Gastroesophageal sphincter (tissue), 4 donors: ENCODE data around the gene CAPZB. TPM values are rescaled to one million over a fixed set of nuclear protein-coding genes. Genes with fewer than 3 reads are reported as not detected.

Source experiments
- ATAC-seq: fragments of 150-250 bp; one replicate; pipeline ENCODE4 v1.9.1; 2016; ENCODE audit warnings: mild to moderate bottlenecking, moderate library complexity
- H3K27ac ChIP-seq, 4 donors: fragments of 200-600 bp; sonication (generic) in 3 of 4; 1 replicate in 3 of 4; 2 replicates in 1 of 4; pipeline ENCODE4 v1.5.1; 2016 to 2019
- H3K27me3 ChIP-seq: fragments of 200-600 bp; sonication (generic); one replicate; pipeline ENCODE4 v1.5.1; 2019
- H3K36me3 ChIP-seq, 2 donors: fragments of 200-600 bp; sonication (generic); one replicate each; pipeline ENCODE4 v1.5.1; 2019; ENCODE audit warnings: control low read depth in 1 of 2
- H3K4me1 ChIP-seq, 3 donors: fragments of 200-600 bp; sonication (generic); 1 replicate in 2 of 3; 2 replicates in 1 of 3; pipeline ENCODE4 v1.5.1; 2016 to 2019; ENCODE audit warnings: control low read depth in 2 of 3
- H3K4me3 ChIP-seq, 2 donors: fragments of 200-600 bp; sonication (generic); one replicate each; pipeline ENCODE4 v1.5.1; 2019; ENCODE audit warnings: mild to moderate bottlenecking in 1 of 2, moderate library complexity in 1 of 2
- H3K9me3 ChIP-seq, 3 donors: fragments of 200-600 bp; sonication (generic); one replicate each; pipeline ENCODE4 v1.5.1; 2017 to 2019; ENCODE audit warnings: control low read depth in 2 of 3
- CTCF ChIP-seq, 4 experiments: fragments of 200-600 bp in 2 of 4; fragments of 450-650 bp in 2 of 4; sonication (generic) in 1 of 4; IDR thresholded peaks; one replicate each; pipeline ENCODE4 v1.5.1; 2017 to 2019; ENCODE audit warnings: antibody characterized with exemption in 4 of 4, mild to moderate bottlenecking in 2 of 4, moderate library complexity in 2 of 4
- EP300 ChIP-seq: sonication (generic); formaldehyde crosslinking; IDR thresholded peaks from one replicate; pipeline ENCODE4 v1.6.1; 2017; ENCODE audit warnings: antibody characterized with exemption, mild to moderate bottlenecking
- POLR2A ChIP-seq, 2 donors: fragments of 450-650 bp; IDR thresholded peaks; one replicate each; pipeline ENCODE4 v1.6.1; 2017; ENCODE audit warnings: antibody characterized with exemption in 2 of 2, mild to moderate bottlenecking in 2 of 2, moderate library complexity in 1 of 2
- POLR2AphosphoS5 ChIP-seq: sonication (generic); formaldehyde crosslinking; IDR thresholded peaks from one replicate; pipeline ENCODE4 v1.6.1; 2017; ENCODE audit warnings: antibody characterized with exemption
- WGBS, 2 donors: methylation state at CpG; one replicate each; pipeline ENCODE4 v1.1.5; 2018; ENCODE audit warnings: low coverage in 1 of 2; 5-methylcytosine and 5-hydroxymethylcytosine counted together
- small RNA-seq, 4 donors: library from RNA; depleted of rRNA; stranded (forward); fragments of <200 nt; gene quantifications; one replicate each; pipeline ENCODE3, GENCODE V24; 2016
- total RNA-seq, 4 donors: library from RNA; depleted of rRNA; stranded (reverse); fragments of >200 nt; gene quantifications; one replicate each; pipeline ENCODE4 v1.1.0, GENCODE V29; 2016

Gene CAPZB
- total RNA-seq, 4 donors from 2014 or later = 160 to 288 (median 184) TPM

- WGBS, 2 donors = 54% methylated on average over 1 of the region's 2 CpGs; no CpG with 5 or more reads in 1 of the 2 donors
- no peak overlapping the region for H3K27ac ChIP-seq
- no peaks in the 10 kb centered on the region for H3K27me3 ChIP-seq
- ATAC-seq = no peak
- peaks cover 0 to 13% (median 4%) of the 10 kb centered on the region in 3 donors for H3K4me1 ChIP-seq
- H3K9me3 ChIP-seq = peaks cover 0 to 6% (median 0%) of the 10 kb centered on the region in 3 donors
- peak overlapping the region; percentile 20 to 50 for H3K4me3 ChIP-seq
- TF ChIP-seq CTCF (IDR thresholded peaks at IDR 0.05) = no peak
- TF ChIP-seq POLR2A (IDR thresholded peaks at IDR 0.05) = no peak
- no peak for TF ChIP-seq EP300
- no peak for TF ChIP-seq POLR2AphosphoS5
- H3K36me3 ChIP-seq = peaks cover 0 to 17% of the 10 kb centered on the region in 2 donors
These were observed 196.1 kb downstream of the CAPZB start for GRCh38 chr1:19289244-19289643.

Small RNAs within 50 kb of the gene (small RNA-seq; reads per million reads assigned to genes)
- 0 to 0.18 (median 0) reads per million in 4 donors for gene RN7SL277P
- gene RNU4-28P = 0 reads per million in 4 donors
- 0 reads per million in 4 donors for gene RNU6-1099P

Other genes starting within 250 kb of the CAPZB start
- gene EMC1, start 234.0 kb downstream of the CAPZB start, total RNA-seq = 10 to 100 TPM; 21.8 to 39.8 (median 30.6) TPM
- 10 to 100 TPM; 12.5 to 28.5 (median 19.7) TPM for gene MRTO4, start 233.7 kb downstream of the CAPZB start, total RNA-seq
- 1 to 10 TPM in 1 of 4 donors, under 1 TPM in 3; 0.27 to 1.6 (median 0.71) TPM for gene AKR7A3, start 196.8 kb downstream of the CAPZB start, total RNA-seq
- gene AKR7A2, start 173.4 kb downstream of the CAPZB start, total RNA-seq = 10 to 100 TPM; 58.2 to 77.2 (median 63.7) TPM
- 10 to 100 TPM in 3 of 4 donors, 1 to 10 TPM in 1; 8.1 to 12.3 (median 11.7) TPM for gene SLC66A1, start 173.2 kb downstream of the CAPZB start, total RNA-seq
- gene NBL1, start 158.8 kb upstream of the CAPZB start, total RNA-seq = 100 to 1,000 TPM; 203 to 343 (median 301) TPM
- gene HTR6, start 179.3 kb upstream of the CAPZB start, total RNA-seq = not detected